ENCODE measurements around the gene FBXO38.

The FBXO38 gene

GRCh38 chr5:148382961-148383360, 797 bp upstream of the FBXO38 start:
- no peak for DNase-seq (ENCODE audit: low spot score)

DNA sequence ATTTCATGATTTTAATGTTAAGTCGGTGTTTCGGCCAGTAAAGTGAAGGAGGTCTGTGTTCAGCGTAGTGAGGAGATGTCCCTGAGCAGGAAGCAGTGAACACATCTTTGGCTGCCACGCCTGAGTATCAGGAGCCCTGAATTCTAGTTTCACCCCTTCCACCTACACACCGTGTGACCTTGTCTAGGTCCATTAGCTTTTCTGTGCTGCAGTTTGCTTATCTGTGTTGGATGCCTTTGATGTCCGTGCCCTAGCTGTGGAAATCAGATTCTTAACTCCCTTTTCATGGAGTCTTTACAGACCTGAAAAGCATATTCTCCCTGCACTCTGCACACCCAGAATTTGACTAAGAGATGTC, 601 bp downstream of the FBXO38 start:
- no peak for DNase-seq (ENCODE audit: low spot score)

GRCh38 chr5:148385094-148385493, 1.3 kb downstream of the FBXO38 start:
- no peak for DNase-seq (ENCODE audit: low spot score)

DNA sequence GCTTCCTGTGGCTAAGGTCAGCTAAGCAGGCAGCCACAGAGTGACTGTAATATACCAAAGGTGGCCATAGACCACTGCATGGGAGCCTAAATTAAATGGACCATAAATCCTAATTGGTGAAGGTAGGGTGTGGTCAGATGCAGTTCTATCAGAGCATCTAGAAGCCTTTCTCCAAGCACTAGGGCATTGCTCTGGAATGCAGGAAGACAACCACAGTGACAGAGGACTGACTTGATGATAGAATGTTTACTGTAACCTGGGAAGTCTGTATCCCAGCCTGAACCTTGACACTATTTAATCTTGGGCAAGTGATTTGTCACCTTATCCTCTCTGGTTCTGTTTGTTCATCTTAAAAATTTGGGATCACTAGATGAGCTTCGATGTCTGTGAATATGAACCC, 2.3 kb downstream of the FBXO38 start:
- DNase-seq (ENCODE audit: low spot score): no peak

GRCh38 chr5:148387325-148387724, 3.6 kb downstream of the FBXO38 start:
- DNase-seq (ENCODE audit: low spot score): no peak

GRCh38 chr5:148388696-148389095, 4.9 kb downstream of the FBXO38 start:
- DNase-seq (ENCODE audit: low spot score): no peak

DNA sequence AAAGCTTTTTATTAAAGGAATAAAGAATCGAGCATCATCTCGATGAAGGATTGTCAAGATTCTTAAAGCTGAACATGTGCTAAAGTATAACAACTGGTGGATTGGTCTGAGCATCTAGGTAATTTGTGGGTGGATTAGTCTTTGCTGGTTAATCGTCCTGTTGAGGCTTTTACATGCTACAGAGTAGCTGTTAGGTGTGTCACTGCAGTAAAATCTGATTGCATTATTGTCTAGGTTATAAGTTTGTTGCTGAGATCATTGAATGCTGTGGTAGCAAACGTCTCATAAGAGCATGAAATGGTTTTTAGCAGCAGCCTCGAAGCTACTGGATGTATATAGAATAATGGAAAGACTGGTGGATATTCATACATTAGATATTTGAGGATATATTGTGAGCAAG, 7.2 kb downstream of the FBXO38 start:
- no peak for DNase-seq (ENCODE audit: low spot score)

DNA sequence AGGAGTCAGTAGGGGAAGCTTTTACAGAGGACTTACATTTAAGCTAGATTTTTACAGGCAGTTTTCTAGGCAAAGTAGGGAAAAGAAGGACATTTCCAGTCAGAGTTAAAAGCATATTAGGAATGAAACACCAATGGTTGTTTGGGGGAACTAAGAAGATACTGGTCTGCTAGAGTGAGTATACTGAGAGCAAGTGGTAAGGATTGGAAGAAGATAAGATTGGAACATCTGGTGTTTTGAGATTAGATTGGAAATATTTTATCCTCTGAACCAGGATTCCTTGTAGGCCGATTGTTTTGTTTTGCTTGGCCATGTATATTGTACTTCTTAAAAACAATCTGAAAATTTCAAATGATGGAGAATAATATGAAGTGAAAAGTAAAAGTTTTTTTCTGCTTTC, 7.7 kb downstream of the FBXO38 start:
- no peak for DNase-seq (ENCODE audit: low spot score)

- DNase-seq (ENCODE audit: low spot score): no peak
Observed at GRCh38 chr5:148393390-148393741, 9.6 kb downstream of the FBXO38 start.

DNA sequence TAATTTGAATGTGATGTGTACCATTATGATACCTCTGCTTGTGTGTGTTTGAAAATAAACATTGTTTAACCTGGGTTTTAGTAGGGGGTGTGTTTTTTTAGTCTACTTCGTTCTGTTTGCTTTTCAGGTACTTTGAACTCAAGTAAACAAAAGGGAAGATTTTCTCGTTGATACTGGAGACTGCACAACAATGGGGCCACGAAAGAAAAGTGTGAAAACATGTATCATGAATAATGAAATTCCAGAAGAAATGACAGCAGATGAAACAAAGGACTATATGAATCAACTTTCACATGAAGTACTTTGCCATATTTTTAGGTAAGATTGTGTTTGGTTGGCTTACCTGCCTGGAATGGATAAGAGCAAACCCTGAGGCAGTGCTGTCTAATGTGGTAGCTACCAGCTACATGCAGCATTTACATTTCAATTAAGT, 10.8 kb downstream of the FBXO38 start:
- DNase-seq (ENCODE audit: low spot score): no peak

DNA sequence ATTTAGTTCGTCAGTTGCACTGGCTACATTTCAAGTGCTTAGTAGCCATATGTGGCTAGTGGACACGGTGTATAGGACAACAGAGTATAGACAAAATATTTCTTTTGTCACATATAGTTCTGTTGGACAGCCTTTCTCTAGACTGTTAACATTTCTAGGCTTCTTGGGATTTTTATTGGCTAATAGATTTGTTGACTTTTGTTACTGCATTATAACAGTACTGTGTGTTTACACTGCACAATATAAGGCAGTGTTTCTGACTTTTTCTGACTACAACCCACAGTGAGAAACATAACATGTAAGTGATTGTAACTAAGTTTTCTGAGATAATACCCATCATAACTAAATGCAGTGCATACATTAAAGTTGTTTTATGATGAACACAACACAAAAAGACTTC, 11.3 kb downstream of the FBXO38 start:
- DNase-seq (ENCODE audit: low spot score): no peak

GRCh38 chr5:148397968-148398595, 14.3 kb downstream of the FBXO38 start:
- no peak for DNase-seq (ENCODE audit: low spot score)

GRCh38 chr5:148398698-148399121, 15.0 kb downstream of the FBXO38 start:
- no peak for DNase-seq (ENCODE audit: low spot score)

DNA sequence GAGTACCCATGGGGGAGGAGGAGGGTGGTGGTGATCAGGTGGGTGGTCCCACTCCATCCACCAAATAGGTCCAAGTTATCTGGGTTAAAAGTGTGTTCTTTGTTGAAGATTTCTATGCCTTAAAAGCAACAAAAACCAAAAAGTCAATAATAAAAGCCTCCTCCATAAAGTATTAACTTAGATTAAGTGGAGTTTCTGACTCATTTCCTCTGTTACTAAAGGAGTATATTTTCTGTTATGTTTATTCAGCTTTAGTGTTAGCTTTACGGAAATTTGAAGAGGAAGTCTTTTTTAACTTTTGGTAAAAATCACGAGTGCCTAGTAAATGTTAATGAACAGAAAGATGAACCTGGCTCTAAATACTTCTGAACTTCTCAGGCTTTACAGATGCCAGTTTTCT, 17.8 kb downstream of the FBXO38 start:
- no peak for DNase-seq (ENCODE audit: low spot score)

GRCh38 chr5:148403344-148403743, 19.6 kb downstream of the FBXO38 start:
- no peak for DNase-seq (ENCODE audit: low spot score)

DNA sequence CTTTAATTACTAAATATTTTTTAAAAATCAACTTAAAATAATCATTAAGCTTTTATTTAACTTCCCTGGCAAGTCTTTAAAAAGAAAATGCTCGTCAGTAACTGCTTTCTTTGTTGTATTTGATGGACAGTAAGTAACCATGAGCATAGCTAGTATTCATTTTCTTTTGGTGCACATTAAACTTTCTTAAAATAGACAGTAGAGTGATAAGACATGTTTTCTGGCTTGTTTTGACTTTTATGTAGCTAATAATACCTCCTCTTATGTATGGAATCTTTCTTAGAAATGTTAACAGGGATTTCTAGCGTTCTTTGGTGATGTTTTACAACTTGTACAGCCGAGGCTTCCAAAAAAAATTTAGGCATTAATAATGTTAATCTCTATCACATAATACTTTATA, 22.6 kb downstream of the FBXO38 start:
- no peak for DNase-seq (ENCODE audit: low spot score)

GRCh38 chr5:148408092-148408491, 24.3 kb downstream of the FBXO38 start:
- DNase-seq (ENCODE audit: low spot score): no peak

DNA sequence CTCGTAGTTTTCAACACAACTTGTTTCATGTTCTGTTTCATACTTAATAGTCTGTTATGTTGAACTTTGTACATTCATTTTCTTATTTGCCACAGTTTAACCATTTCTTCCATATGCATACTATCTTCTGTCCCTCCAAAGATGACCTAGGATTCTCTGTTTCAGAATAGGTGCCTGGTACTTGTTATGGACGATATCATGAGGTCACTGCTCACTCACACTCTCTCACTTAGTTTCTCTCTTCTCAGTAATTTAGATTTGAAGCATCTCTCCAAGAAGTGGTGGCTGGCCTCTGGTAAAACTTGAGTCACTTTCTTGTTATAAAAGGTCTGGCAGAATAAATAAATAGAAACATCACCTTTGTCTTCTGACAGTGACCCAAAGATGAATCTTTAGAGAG, 28.4 kb downstream of the FBXO38 start:
- no peak for DNase-seq (ENCODE audit: low spot score)

- DNase-seq (ENCODE audit: low spot score): no peak
Observed at GRCh38 chr5:148414833-148415232, 31.1 kb downstream of the FBXO38 start.

DNA sequence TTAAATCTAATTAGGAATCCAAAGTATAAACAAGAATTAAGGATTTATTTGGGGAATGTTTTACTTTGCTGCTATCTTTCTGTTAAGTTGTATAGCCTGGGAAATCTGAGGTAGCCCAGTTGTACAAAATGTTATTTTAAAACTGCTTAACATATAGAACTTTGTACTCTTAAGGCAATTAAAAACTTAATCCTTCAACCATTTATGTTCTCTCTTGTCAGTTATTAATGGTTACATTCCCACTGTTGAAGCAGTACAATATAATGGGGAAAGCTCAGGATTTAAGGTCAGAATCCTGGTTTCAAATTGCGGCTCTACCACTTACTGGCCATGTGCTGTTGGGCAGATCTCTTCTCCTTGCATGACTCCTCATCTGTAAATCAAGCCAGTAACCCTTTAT, 32.7 kb downstream of the FBXO38 start:
- no peak for DNase-seq (ENCODE audit: low spot score)

DNA sequence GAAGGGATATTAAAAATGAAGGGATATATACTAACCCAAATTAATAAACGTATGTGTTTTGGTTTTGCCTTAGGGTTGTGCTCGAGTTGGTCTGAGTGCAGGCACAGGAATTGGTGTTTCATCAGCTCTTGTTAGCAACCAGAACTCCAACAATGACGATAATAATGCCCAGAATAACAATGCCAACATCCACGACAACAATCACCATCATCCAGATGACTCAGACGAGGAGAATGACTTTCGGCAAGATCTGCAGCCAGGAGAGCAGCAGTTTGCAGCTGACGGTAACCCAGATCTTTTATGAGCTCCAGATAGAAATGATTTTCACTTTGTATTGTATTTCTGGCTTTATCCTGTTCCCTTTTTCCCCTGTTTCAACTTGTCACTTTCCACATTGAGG, 33.2 kb downstream of the FBXO38 start:
- no peak for DNase-seq (ENCODE audit: low spot score)

- no peak for DNase-seq (ENCODE audit: low spot score)
Observed at GRCh38 chr5:148418511-148418910, 34.8 kb downstream of the FBXO38 start.

GRCh38 chr5:148421661-148422060, 37.9 kb downstream of the FBXO38 start:
- no peak for DNase-seq (ENCODE audit: low spot score)

DNA sequence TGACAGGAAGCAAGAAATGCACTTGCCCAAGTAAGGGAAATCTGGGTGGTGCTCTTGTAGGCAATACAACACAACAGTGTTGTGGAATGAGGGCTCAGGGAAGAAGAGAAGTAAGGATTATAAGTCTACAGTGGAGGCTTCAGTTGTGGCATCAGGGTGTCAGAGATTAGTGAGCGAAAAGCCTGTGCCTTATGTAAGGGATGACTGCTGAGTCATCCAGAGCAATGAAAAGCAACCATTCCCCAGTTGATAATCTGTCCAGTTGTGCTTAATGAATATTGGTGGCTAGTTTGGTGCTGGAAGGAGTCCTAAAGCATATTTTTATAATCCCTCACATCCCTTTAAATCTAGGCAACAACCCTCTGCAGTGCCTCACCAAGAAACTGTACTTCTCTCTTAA, 42.0 kb downstream of the FBXO38 start:
- no peak for DNase-seq (ENCODE audit: low spot score)

- DNase-seq (ENCODE audit: low spot score): no peak
Observed at GRCh38 chr5:148426514-148426913, 42.8 kb downstream of the FBXO38 start.
